ENCODE results near the gene C1S. TPM values are rescaled to one million over a fixed set of nuclear protein-coding genes. Genes with fewer than 3 reads are reported as not detected.

The C1S gene
- total and polyA plus RNA-seq, 8 donors: 111 to 326 (median 124) TPM

DNA sequence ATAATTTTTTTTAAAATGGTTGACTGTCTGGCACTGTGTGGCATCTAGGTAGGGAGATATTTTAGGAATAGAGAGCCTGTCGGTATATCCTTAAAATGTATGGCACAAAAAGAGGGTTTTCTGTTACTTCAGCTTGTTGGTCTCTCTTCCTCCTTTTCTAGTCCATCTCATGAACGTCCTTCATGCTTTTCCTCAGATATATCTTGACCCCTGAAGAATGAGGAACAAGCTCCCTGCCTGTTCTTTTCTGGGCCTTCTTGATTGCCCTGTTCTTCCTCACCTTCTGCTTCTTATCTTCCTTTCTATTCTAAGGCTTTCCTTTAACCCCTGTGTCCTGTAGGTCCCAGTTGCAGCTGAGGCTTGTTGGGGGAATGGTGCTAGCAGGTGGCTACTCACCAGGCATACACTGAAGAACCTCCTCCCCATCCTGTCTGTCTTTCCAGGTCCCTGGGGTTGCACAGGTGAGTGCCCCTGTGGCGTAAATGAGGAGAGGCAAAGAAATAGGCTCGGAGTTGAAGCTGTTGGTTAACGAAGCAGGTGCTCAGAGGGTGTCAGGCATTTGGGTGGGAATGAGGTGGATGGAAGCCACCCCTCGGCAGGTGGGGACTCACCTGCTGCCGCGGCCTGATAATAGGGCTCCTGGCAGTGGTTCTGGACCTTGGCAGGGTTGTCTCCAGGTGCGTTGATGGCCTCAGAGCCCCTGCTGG is 38.9 kb downstream of the C1S start:
- Histone ChIP-seq H3K9me3 (no peaks in the 10 kb centered on the region), H3K27ac (no peak overlapping the region), H3K4me3 (no peak overlapping the region), H3K36me3 (peaks cover 0 to 73% of the 10 kb centered on the region in 2 donors), H3K4me1 (peaks cover 0 to 15% of the 10 kb centered on the region in 2 donors), H3K27me3 (no peaks in the 10 kb centered on the region)
- TF ChIP-seq, protein P1, sequence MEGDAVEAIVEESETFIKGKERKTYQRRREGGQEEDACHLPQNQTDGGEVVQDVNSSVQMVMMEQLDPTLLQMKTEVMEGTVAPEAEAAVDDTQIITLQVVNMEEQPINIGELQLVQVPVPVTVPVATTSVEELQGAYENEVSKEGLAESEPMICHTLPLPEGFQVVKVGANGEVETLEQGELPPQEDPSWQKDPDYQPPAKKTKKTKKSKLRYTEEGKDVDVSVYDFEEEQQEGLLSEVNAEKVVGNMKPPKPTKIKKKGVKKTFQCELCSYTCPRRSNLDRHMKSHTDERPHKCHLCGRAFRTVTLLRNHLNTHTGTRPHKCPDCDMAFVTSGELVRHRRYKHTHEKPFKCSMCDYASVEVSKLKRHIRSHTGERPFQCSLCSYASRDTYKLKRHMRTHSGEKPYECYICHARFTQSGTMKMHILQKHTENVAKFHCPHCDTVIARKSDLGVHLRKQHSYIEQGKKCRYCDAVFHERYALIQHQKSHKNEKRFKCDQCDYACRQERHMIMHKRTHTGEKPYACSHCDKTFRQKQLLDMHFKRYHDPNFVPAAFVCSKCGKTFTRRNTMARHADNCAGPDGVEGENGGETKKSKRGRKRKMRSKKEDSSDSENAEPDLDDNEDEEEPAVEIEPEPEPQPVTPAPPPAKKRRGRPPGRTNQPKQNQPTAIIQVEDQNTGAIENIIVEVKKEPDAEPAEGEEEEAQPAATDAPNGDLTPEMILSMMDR (IDR thresholded peaks at IDR 0.05): no peak
- DNase-seq (no peak), ATAC-seq (no peak)
- intact Hi-C loops (cut with DNase I): loop anchor here in 1 of 2 donors (10.0 kb wide), 1 partner anchor 175 kb away; the partner anchor contains the start of gene ATN1

DNA sequence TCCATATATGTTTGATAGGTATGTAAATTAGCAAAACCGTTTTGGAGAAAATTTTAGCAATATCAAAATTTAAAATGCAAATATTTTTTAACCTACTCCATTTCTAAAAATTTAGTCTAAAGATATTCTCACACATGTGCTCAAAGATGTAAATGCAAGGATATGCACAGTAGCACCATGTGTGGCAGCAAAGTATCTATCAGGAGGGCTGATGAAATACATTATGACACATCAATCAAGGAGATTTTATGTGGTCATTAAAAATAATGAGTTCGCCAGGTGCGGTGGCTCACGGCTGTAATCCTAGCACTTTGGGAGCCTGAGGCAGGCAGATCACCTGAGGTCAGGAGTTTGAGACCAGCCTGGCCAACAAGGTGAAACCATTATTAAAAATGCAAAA is 39.7 kb downstream of the C1S start:
- Histone ChIP-seq H3K27me3 (no peaks in the 10 kb centered on the region), H3K4me1 (peaks cover 0 to 15% of the 10 kb centered on the region in 2 donors), H3K27ac (no peak overlapping the region), H3K9me3 (no peaks in the 10 kb centered on the region), H3K36me3 (peaks cover 0 to 75% of the 10 kb centered on the region in 2 donors), H3K4me3 (no peak overlapping the region)
- ATAC-seq: no peak
- DNase-seq: no peak
- intact Hi-C loops (cut with DNase I): no loop called here
- TF ChIP-seq, protein P1 (IDR thresholded peaks at IDR 0.05): no peak

DNA sequence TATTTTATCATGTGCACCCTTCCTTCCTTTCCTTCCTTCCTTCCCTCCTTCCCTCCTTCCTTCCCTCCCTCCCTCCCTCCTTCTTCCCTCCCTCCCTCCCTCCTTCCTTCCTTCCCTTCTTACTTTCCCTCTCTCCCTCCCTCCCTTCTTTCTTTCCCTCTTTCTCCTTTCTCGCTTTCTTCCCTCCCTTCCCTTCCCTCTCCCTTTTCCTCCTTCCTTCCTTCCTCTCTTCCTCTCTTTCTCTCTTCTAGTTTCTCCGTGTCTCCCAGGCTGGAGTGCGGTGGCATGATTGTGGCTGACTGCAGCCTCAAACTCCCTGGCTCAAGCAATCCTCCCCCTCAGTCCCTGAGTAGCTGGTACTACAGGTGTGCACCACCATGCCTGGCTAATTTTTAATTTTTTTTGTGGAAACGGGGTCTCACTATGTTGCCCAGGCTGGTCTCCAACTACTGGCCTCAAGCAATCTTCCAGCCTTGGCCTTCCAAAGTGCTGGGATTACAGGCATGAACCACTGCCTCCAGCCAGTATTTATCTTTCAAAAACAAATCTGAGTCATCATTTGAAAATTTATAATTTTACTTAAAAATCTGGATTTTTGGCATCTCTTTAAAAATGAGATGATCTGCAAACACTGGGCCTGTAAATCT is 40.7 kb downstream of the C1S start:
- no peaks in the 10 kb centered on the region for H3K27me3 ChIP-seq
- ATAC-seq: no peak
- H3K27ac ChIP-seq: peak overlapping the region in 1 of 2 donors; percentile 33
- no peak for DNase-seq
- TF ChIP-seq, protein P1 (IDR thresholded peaks at IDR 0.05): no peak
- no peaks in the 10 kb centered on the region for H3K9me3 ChIP-seq
- H3K36me3 ChIP-seq: peaks cover 0 to 75% of the 10 kb centered on the region in 2 donors
- H3K4me1 ChIP-seq: peaks cover 0 to 19% of the 10 kb centered on the region in 2 donors
- intact Hi-C loops (cut with DNase I): no loop called here
- H3K4me3 ChIP-seq: no peak overlapping the region

DNA sequence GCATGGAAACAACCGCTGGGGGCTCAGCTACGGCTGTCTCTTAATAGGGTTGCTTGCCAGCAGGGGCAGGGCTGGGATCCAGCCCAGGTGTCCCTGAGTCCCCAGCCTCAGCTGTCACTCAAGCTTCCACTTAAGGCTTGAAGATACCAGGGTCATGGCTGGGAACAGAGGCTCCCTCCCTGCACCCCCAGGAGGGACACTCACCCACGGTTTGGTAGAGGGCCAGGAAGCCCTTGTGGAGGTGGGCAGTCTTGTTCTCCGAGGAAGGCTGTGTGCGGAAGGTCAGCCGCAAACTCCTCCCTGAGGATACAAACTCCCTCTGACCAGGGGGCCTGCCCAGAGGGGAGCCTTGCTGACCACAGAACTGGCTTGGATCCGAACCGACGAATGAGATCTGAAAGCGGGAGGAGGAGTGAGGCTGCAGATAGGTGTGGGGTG is 41.2 kb downstream of the C1S start:
- Histone ChIP-seq H3K4me1 (peaks cover under 1 to 23% of the 10 kb centered on the region in 2 donors), H3K27ac (peak overlapping the region in 1 of 2 donors; percentile 33), H3K27me3 (no peaks in the 10 kb centered on the region), H3K36me3 (peaks cover 0 to 70% of the 10 kb centered on the region in 2 donors), H3K4me3 (no peak overlapping the region), H3K9me3 (no peaks in the 10 kb centered on the region)
- DNase-seq (no peak), ATAC-seq (peak; percentile 38)
- TF ChIP-seq, protein P1 (IDR thresholded peaks at IDR 0.05): no peak
- intact Hi-C loops (cut with DNase I): no loop called here

DNA sequence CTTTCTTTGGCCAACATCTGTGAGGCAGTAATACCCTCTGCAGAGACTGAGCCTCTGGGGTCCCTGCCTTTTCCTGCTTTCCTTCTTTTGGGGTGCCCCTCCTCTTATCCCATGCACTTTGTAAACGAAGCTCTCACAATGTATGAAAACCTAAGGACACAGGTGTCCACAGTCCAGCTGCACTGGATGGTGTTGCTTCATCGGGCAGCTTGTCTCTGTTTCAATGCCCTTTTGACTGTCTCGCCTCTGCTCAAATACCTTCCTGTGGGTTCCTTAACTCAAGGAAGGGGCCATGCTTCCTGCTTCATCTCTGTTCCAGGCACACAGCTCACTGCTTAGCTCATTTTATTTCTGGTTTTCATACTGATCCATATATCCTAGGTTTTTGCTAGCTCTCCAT is 42.1 kb downstream of the C1S start:
- intact Hi-C loops (cut with DNase I): no loop called here
- Histone ChIP-seq H3K9me3 (no peaks in the 10 kb centered on the region), H3K36me3 (peaks cover 0 to 62% of the 10 kb centered on the region in 2 donors), H3K27ac (no peak overlapping the region), H3K4me1 (peaks cover 9 to 32% of the 10 kb centered on the region in 2 donors), H3K4me3 (no peak overlapping the region), H3K27me3 (no peaks in the 10 kb centered on the region)
- ATAC-seq (no peak), DNase-seq (no peak)
- TF ChIP-seq, protein P1 (IDR thresholded peaks at IDR 0.05): no peak
